MM.1S (cell line): Measurements from ENCODE around the gene SERPINB7.

ENCODE experiments used
- EZH2 ChIP-seq: fragments of 300-600 bp; sonication (generic); optimal IDR thresholded peaks from 2 replicates; pipeline ENCODE3; 2017; ENCODE audit warnings: low read depth, mild to moderate bottlenecking, antibody characterized with exemption, low read length, mixed read lengths
- EZH2phosphoT487 ChIP-seq: fragments of 300-600 bp; sonication (generic); IDR thresholded peaks from 2 replicates; pipeline ENCODE4 v1.6.1; 2018; ENCODE audit warnings: antibody characterized with exemption, low read length
- TF ChIP-seq, protein P1 (sequence below): fragments of 300-600 bp; sonication (generic); IDR thresholded peaks from 2 replicates; pipeline ENCODE4 v1.5.1; 2016; ENCODE audit warnings: antibody characterized with exemption, low read length, mixed read lengths

DNA sequence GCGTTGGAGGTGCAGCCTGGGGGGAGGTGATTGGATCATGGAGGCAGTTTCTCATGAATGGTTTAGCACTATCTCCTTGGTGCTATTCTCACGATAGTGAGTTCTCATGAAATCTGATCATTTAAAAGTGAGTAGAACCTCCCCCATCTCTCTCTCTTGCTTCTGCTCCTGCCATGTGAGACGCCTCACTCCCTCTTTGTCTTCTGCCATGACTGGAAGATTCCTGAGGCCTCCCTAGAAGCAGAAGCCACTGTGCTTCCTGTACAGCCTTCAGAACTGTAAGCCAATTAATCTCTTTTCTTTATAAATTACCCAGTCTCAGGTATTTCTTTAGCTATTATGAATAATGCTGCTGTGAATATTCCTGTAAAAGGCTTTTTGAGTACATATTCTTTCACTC is 52.9 kb downstream of the SERPINB7 start:
- TF ChIP-seq, protein P1, sequence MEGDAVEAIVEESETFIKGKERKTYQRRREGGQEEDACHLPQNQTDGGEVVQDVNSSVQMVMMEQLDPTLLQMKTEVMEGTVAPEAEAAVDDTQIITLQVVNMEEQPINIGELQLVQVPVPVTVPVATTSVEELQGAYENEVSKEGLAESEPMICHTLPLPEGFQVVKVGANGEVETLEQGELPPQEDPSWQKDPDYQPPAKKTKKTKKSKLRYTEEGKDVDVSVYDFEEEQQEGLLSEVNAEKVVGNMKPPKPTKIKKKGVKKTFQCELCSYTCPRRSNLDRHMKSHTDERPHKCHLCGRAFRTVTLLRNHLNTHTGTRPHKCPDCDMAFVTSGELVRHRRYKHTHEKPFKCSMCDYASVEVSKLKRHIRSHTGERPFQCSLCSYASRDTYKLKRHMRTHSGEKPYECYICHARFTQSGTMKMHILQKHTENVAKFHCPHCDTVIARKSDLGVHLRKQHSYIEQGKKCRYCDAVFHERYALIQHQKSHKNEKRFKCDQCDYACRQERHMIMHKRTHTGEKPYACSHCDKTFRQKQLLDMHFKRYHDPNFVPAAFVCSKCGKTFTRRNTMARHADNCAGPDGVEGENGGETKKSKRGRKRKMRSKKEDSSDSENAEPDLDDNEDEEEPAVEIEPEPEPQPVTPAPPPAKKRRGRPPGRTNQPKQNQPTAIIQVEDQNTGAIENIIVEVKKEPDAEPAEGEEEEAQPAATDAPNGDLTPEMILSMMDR, result no peak
- TF ChIP-seq EZH2 (no peak), EZH2phosphoT487 (no peak)
